ENCODE data around the gene TCF7.
A peak's percentile ranks its signal among the peaks of the same experiment; 100 is the strongest.

Gene TCF7

DNA sequence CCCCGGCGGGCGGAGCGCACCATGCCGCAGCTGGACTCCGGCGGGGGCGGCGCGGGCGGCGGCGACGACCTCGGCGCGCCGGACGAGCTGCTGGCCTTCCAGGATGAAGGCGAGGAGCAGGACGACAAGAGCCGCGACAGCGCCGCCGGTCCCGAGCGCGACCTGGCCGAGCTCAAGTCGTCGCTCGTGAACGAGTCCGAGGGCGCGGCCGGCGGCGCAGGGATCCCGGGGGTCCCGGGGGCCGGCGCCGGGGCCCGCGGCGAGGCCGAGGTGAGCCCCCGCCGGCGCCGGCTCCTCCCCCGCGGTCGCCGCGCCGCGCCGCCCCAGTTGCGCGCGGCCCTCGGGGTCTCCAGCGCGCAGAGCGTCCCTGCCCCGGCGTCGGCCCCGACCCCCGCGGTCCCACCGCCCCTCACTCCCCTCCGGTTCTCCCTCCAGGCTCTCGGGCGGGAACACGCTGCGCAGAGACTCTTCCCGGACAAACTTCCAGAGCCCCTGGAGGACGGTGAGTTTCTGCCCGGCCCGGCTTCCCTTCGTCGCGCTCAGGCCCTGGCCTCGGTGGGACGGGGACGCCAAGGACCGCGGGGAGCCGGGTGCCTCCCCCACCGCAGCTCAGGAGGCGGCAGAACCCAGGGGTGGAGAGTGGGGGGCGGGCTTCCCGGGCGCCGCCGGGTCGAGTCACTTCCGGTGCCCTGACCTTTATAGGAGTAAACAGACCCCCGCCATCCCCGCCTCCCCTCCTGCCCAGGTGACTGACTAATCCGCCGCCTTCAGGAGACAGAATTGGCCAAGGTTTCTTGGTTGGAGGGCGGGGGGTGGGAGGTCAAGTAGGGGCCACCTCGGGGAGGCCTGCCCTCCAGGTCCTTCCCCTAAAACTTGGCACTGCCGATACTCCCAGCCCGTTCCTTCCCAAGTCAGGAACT lies 665 bp downstream of the TCF7 start:
- peak; percentile 79 for DNase-seq

DNA sequence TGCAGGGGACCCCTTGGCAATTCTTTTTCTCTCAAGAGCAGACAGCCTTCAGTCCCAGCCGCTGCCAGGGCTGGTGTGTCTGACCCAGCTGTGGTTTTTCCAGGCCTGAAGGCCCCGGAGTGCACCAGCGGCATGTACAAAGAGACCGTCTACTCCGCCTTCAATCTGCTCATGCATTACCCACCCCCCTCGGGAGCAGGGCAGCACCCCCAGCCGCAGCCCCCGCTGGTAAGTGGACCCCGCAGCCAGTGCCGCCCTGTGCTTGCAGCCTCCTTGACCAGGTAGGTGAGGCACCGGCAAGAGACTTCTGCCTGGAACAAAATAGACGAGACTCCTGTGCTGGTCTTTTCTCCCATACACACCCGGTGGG lies 1.3 kb downstream of the TCF7 start:
- DNase-seq, result no peak

DNA sequence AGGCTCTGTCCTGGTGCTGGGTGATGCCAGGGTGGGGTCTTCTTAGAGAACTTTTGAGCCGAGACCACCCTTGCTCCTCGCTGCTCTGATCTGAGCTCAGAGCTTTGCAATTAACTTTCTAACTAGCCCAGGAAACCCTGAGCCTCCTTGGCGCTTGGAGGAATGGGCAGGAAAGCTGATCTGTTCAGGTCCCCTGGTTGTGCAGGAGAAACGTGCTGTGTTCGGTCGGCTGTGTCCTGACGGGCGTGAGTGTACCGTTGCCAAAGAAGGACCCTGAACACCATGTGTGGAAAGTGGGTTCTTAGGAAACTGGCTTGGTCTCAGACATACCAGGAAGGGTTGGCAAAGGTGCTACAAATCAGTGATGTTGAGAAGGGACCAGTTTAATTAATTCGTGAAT lies 1.8 kb downstream of the TCF7 start:
- no peak for DNase-seq

DNA sequence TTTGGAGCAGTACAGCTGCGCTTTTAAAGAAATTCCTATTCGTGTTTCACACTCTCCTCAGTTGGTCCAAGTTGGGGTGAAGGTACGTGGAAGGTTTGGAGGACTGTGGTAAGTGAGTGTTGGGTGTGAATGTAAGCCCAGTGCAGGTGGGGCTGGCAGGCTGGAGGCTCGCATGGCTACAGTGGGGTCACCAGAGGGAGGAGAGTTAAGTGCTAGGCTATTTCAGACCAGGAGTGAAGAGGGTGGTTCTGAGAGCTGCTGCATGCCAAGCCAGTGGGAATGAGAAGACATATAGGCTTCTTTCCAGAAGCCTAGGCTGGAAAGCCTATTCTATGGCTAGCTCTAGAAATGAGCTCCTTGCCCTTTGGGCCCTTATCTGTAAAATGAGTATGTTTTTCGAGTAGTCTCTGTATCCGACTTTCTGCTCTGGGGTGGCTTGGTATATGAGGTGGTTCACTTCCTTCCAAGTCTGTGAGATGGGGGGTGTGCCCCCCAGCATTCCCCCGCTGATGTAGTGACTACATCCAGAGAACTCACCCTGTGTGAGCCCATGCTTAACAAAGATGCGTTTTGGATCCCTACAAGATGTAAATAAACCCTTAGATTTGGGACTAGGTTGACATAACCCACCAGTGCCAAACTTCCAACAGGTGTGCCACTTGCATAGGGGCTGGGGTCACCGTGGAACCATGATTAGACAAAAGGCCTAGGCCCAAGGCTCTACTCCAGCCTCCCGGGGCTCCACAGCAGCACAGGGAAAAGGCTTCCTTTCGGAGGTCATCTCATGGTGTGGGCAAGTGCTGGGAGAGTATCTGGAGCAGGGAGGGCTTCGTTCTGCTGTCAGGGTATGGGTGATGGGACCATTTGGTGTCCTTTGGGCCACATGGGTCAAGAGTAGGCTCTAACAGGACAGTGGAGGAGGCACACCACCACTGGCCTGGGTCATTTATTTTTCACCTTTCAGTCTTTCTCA lies 2.6 kb downstream of the TCF7 start:
- DNase-seq, result no peak

GRCh38 chr5:134118212-134118835 lies 3.8 kb downstream of the TCF7 start:
- no peak for DNase-seq

- DNase-seq, result no peak
Measured at GRCh38 chr5:134119720-134120119, 5.2 kb downstream of the TCF7 start.

DNA sequence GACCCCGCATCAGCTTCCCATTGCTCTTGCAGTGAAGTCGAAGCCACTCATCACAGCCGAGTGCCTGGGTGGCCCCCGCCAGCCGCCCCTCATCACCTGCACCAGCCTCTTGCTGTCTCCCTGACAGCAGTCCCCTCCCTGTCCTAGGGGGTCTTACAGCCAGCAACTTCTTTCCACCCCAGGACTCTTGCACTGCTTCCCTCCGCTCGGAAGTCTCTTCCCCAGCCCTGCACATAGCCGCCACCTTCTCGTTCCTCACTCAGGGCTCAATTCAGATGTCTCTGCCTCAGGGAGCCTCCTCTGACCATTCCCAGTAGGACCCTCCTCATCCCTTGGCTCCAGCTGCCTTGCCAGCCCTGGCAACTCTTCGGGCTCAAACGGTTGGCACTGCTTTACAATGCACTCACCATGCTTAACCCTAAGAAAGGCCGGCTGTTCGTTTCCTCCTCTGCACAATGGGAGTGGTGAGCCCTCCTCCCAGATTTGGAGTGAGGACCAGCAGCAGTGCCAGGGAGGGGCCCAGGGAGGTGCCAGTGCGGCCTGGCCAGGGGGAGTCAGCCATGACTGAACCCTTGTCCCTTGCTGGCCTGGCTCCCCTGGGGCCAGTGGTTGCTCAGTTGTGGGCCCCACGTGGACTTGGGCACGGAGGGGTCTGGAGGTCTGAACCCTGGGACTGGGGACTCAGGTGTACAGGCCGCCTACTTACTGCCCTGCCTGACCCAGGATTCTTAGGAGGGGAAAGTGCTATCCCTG lies 6.1 kb downstream of the TCF7 start:
- no peak for DNase-seq

DNA sequence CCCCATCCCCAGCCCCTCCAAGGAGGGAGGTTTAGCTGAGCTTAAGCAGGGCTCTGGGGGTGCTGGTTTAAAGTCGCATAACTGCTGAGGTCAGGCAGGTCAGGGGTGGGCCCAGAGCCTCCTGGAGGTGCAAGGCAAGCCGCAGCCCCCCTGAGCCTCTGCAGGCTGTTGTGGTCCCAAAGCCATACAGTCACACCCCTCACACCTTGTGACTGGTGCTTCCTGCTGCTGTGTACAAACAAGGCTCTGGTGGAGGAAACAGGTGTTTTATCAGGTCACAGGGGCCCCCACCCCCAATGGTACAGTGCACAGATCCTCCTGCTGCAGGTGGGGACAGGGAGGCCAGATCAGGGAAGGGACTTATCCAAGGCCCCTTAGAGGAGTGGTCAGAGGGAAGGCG lies 8.0 kb downstream of the TCF7 start:
- DNase-seq, result no peak

DNA sequence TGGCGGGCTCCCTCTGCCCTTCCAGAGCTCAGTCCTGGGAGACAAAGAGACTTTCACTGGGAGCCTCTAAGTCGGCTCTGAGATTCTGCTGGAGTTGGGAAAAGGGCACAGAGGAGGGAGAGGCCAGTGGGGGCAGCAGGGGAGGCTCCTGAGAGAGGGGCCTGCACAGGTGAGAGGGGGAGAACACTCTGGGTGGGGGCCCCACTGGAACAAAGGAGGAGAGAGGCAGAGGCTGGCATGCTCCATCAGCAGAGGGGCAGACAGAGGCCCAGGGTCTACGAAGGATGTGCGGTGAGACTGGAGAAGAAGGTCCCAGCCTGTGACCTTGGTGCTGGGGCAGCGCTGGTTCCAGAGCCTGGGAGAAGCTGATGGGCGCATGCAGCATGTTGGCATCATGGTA lies 8.9 kb downstream of the TCF7 start:
- no peak for DNase-seq

- DNase-seq, result no peak
Measured at GRCh38 chr5:134124289-134125038, 10.0 kb downstream of the TCF7 start.

DNA sequence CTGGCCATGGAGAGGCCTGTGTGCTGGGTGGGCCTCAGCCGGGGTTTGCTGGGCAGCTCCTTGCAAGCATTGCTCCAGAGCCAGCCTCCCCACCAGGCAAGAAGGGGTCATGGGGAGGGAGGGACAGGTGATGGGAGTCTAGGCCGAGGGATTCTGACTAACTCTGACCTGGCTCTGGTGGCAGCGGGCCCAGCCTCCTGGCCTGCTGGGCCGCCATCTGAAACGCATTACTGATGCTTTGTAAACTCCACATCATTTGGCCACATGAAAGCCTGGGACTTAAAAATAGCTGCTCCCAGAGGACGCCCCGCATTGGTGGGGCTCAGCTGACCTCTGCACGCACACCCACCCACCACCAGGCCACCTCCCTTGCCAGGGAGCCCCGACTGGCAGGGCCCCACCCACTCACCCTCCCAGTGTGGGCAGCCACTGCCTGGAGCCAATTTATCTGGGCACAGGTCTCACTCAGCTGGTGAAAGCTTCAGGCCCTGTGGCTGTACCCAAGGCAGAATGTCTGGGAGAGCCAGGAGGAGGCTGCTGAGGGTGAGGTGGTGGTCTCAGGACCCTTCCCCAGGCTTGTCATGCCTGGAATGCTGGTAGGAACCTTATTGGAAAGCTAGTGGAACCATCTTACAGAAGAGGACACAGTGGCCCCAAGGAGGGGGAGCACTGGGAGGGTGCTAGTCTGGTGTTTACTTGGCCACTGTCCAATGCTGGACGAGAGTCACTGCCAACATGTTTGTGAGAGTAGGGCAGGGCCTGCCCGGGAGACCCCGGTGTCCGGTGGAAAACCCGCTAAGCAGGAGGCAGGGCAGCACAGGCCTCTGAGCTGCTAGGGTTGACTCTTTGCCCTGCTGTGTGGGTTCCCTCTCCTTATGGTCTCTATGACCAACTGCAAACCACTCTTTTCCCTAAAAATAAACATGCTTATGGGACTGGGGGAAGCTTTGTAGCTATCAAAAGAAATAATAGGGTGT lies 10.8 kb downstream of the TCF7 start:
- no peak for DNase-seq

DNA sequence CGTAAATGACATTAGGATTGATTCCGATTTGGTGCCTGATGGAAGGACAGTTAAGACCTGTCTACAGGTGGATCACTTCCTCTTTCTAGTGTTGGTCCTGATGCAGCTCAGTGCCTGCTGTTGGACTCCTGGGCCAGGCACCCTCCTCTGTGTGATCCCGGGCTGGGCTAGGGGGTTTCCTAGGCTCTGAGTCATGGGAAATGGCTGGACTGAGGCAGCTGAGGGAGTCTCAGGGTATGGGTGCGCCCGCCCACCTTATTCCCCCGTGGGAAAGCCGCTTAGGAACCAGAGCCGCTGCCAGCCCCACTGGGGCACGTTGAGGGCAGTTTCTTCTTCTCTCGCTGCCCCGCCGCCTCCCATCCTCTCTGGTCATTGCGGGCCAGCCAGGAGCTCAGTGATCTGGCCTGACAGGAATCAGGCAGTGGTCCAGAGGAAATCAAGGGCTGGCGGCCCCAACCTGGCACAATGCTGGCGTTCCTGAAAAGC lies 12.9 kb downstream of the TCF7 start:
- DNase-seq, result no peak

GRCh38 chr5:134127988-134128647 lies 13.6 kb downstream of the TCF7 start:
- DNase-seq, result no peak

- DNase-seq, result no peak
Measured at GRCh38 chr5:134128648-134128995, 14.1 kb downstream of the TCF7 start.

GRCh38 chr5:134129411-134130238 lies 15.1 kb downstream of the TCF7 start:
- no peak for DNase-seq

DNA sequence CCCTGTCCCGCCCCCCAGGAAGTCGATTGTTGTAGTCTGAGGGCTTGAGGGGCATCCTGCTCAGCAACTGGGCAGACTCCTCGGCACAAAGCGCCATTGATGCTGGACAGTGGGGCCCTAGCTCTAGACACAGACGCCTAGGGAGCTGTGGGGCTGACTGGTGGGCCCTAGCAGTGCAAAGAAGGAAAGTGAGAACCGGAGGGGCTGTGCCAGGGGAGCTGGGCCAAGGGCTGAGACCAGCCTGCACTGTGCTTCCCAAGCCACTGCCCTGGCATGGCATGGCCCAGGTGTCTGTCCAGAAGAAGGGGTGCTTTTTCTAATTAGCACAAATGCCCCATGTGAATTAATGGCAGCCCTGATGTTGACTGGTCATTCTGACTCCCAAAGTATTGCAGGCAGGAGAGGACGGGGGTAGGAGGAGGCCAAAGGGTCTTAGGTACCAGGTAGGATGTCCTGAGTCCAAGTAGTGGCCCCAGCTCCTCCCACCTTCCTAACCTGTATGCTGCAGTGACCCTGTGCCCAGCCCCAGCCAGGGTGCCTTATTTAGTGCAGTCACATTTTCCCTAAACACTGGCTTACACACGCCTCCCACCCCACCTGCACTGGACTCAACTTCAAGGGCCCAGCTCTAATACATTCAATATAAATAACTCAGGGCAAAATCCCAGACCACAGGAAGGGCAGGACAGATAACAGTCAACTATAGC lies 15.9 kb downstream of the TCF7 start:
- no peak for DNase-seq

DNA sequence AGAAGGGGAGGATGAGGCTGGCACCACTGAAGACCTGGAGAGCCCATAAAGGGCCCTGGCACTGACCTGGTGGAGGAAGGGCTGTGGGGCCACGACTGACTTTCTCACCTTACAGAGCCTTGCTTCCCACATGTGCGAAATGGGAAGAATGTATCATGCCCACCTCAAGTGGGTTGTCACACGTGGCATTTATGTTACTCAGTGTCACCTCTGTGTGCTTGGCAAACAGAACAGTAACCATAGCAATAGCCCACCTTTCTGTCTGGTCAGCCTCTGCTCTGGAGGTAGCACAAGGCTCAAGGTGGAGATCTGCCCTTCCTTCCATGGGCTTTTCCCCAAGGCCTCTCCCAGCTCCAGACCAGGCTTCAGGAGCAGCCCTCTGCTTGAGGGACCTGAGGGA lies 16.7 kb downstream of the TCF7 start:
- DNase-seq, result peak; percentile 49

All from stimulated activated CD4-positive, alpha-beta T cell treated with anti-CD3 and anti-CD28 coated beads, Interleukin-1b, Interleukin-23, amount 100 ng/mL, for 48 hours (primary cell).